H1 (cell line): ENCODE data around the gene CD300C. TPM values are rescaled to one million over a fixed set of nuclear protein-coding genes. Genes with fewer than 3 reads are reported as not detected.

Experiments
- CTCF ChIA-PET: fragments of 300-600 bp; sonication (Branson Sonifier 250); formaldehyde crosslinking; loops from one replicate; lab custom pipeline; 2021; ENCODE audit not compliant: partially characterized antibody; lab: Charles Lee
- POLR2A ChIA-PET: fragments of 300-600 bp; sonication (Branson Sonifier 250); formaldehyde crosslinking; loops from one replicate; lab custom pipeline; 2021; ENCODE audit warnings: inconsistent platforms; ENCODE audit not compliant: partially characterized antibody; lab: Charles Lee
- DNase-seq, 2 experiments: peaks; one replicate each; pipeline versions ENCODE4 v3.0.0 to v3.0.0-alpha.2; 2010 to 2022; ENCODE audit warnings: low spot score in 2 of 2, low read depth in 1 of 2, mixed read lengths in 1 of 2
- FAIRE-seq: peaks from 2 replicates; lab custom pipeline; 2011; peaks lifted over from hg19 to GRCh38; lab: Jason Lieb, UNC
- H2AFZ ChIP-seq: 2 replicates; pipeline ENCODE4 v1.8.1; 2012; ENCODE audit warnings: low read length, inconsistent platforms
- H2AK5ac ChIP-seq: 2 replicates; pipeline ENCODE4 v1.6.1; 2013; ENCODE audit warnings: low read depth, low read length
- H2BK120ac ChIP-seq: replicated peaks from 2 replicates; pipeline ENCODE3; 2013; ENCODE audit warnings: low read depth, low read length, inconsistent platforms
- H2BK12ac ChIP-seq: 2 replicates; pipeline ENCODE4 v1.6.1; 2013; ENCODE audit warnings: low read depth, low read length
- H2BK15ac ChIP-seq: 2 replicates; pipeline ENCODE4 v1.6.1; 2013; ENCODE audit warnings: low read length
- H2BK20ac ChIP-seq: 2 replicates; pipeline ENCODE4 v1.6.1; 2013; ENCODE audit warnings: low read length
- H2BK5ac ChIP-seq: 2 replicates; pipeline ENCODE4 v1.6.1; 2013; ENCODE audit warnings: low read depth, low read length
- H3K14ac ChIP-seq: 2 replicates; pipeline ENCODE4 v1.6.1; 2013; ENCODE audit warnings: inconsistent platforms; ENCODE audit not compliant: insufficient read length
- H3K18ac ChIP-seq: 2 replicates; pipeline ENCODE4 v1.6.1; 2013; ENCODE audit warnings: low read length; ENCODE audit errors: extremely low read depth
- H3K23ac ChIP-seq: 2 replicates; pipeline ENCODE4 v1.6.1; 2013; ENCODE audit warnings: inconsistent platforms; ENCODE audit not compliant: insufficient read length
- H3K23me2 ChIP-seq: 2 replicates; pipeline ENCODE4 v1.6.1; 2013; ENCODE audit warnings: low read depth, low read length
- H3K27ac ChIP-seq: 2 replicates; pipeline ENCODE4 v1.6.1; 2011; ENCODE audit warnings: low read depth, low read length, inconsistent platforms
- H3K27me3 ChIP-seq, 4 experiments: replicated peaks in 1 of 4; 1 replicate in 1 of 4; 2 replicates in 3 of 4; pipeline versions ENCODE4 v1.6.1 to v1.8.1; 2011 to 2013; ENCODE audit warnings: low read length in 3 of 4, mild to moderate bottlenecking in 3 of 4, inconsistent platforms in 2 of 4, mixed read lengths in 2 of 4, moderate library complexity in 1 of 4; ENCODE audit not compliant: control insufficient read depth in 3 of 4, insufficient read depth in 3 of 4; ENCODE audit errors: extremely low read depth in 1 of 4
- H3K36me3 ChIP-seq, 4 experiments: 2 replicates each; pipeline versions ENCODE4 v1.6.1 to v1.8.1; 2011 to 2013; ENCODE audit warnings: mild to moderate bottlenecking in 4 of 4, low read length in 3 of 4, moderate library complexity in 2 of 4, control low read depth in 1 of 4, inconsistent platforms in 1 of 4; ENCODE audit not compliant: insufficient read depth in 4 of 4, control insufficient read depth in 2 of 4
- H3K4ac ChIP-seq: replicated peaks from 2 replicates; pipeline ENCODE3; 2013; ENCODE audit warnings: low read length, low read depth, mixed read lengths, inconsistent platforms; ENCODE audit not compliant: insufficient read length
- H3K4me1 ChIP-seq, 4 experiments: replicated peaks in 1 of 4; 1 replicate in 1 of 4; 2 replicates in 3 of 4; pipeline versions ENCODE4 v1.6.1 to v1.8.1; 2011 to 2013; ENCODE audit warnings: low read length in 3 of 4, inconsistent platforms in 2 of 4, mixed read lengths in 1 of 4; ENCODE audit not compliant: insufficient read depth in 4 of 4, control insufficient read depth in 3 of 4
- H3K4me2 ChIP-seq, 2 experiments: 2 replicates each; pipeline versions ENCODE4 v1.6.1 to v1.8.1; 2011 to 2013; ENCODE audit warnings: low read depth in 2 of 2, low read length in 2 of 2, control low read depth in 1 of 2, inconsistent platforms in 1 of 2, mild to moderate bottlenecking in 1 of 2; ENCODE audit not compliant: insufficient read depth in 1 of 2
- H3K4me3 ChIP-seq, 4 experiments: fragments of 200-600, 300-600 bp in 1 of 4; sonication (generic), shearing (Covaris generic), sonication (Bioruptor Twin) in 1 of 4; 2 replicates each; pipeline versions ENCODE4 v1.5.1 to v1.8.1; 2011 to 2016; ENCODE audit warnings: low read length in 4 of 4, low read depth in 3 of 4, control low read depth in 2 of 4, inconsistent platforms in 2 of 4, mild to moderate bottlenecking in 2 of 4, mixed read lengths in 1 of 4, moderate library complexity in 1 of 4; ENCODE audit not compliant: insufficient read depth in 2 of 4; ENCODE audit errors: extremely low read depth in 1 of 4
- H3K56ac ChIP-seq: replicated peaks from 2 replicates; pipeline ENCODE3; 2013; ENCODE audit warnings: low read depth, mild to moderate bottlenecking, mixed read lengths, low read length, inconsistent platforms; ENCODE audit not compliant: insufficient read length
- H3K79me1 ChIP-seq: 2 replicates; pipeline ENCODE4 v1.6.1; 2013; ENCODE audit warnings: low read depth, low read length, control low read depth
- H3K79me2 ChIP-seq, 2 experiments: 2 replicates each; pipeline versions ENCODE4 v1.6.1 to v1.8.1; 2012 to 2013; ENCODE audit warnings: low read length in 2 of 2, mild to moderate bottlenecking in 2 of 2, inconsistent platforms in 1 of 2; ENCODE audit not compliant: insufficient read depth in 2 of 2, control insufficient read depth in 1 of 2
- H3K9ac ChIP-seq, 4 experiments: replicated peaks in 1 of 4; 1 replicate in 1 of 4; 2 replicates in 3 of 4; pipeline versions ENCODE4 v1.6.1 to v1.8.1; 2011 to 2013; ENCODE audit warnings: low read depth in 3 of 4, low read length in 3 of 4, control low read depth in 2 of 4, mild to moderate bottlenecking in 2 of 4, moderate library complexity in 2 of 4, inconsistent platforms in 1 of 4; ENCODE audit errors: extremely low read depth in 1 of 4
- H3K9me3 ChIP-seq, 2 experiments: 2 replicates each; pipeline versions ENCODE4 v1.6.1 to v1.8.1; 2012 to 2013; ENCODE audit warnings: mild to moderate bottlenecking in 2 of 2, moderate library complexity in 2 of 2, control low read depth in 1 of 2, inconsistent platforms in 1 of 2, low read depth in 1 of 2, low read length in 1 of 2, mixed read lengths in 1 of 2; ENCODE audit not compliant: insufficient read depth in 2 of 2
- H4K20me1 ChIP-seq, 2 experiments: replicated peaks in 1 of 2; 2 replicates each; pipeline versions ENCODE3 to v1.8.1; 2011 to 2013; ENCODE audit warnings: inconsistent platforms in 2 of 2, low read length in 2 of 2, mild to moderate bottlenecking in 1 of 2; ENCODE audit not compliant: insufficient read depth in 2 of 2, control insufficient read depth in 1 of 2
- H4K5ac ChIP-seq: 2 replicates; pipeline ENCODE4 v1.6.1; 2013; ENCODE audit warnings: low read length, low read depth, mixed read lengths, inconsistent platforms; ENCODE audit not compliant: insufficient read length
- H4K8ac ChIP-seq: 2 replicates; pipeline ENCODE4 v1.8.0; 2013; ENCODE audit warnings: mild to moderate bottlenecking, moderate library complexity, low read length, inconsistent platforms; ENCODE audit not compliant: insufficient read depth; ENCODE audit errors: extremely low read depth
- H4K91ac ChIP-seq: replicated peaks from 2 replicates; pipeline ENCODE3; 2013; ENCODE audit warnings: low read length, mixed read lengths, inconsistent platforms; ENCODE audit not compliant: insufficient read length
- BRCA1 ChIP-seq: IDR thresholded peaks from 2 replicates; pipeline ENCODE4 v1.6.1; 2012; ENCODE audit warnings: low read depth, low read length, improper control_type of control experiment
- CBX8 ChIP-seq: fragments of 300-800, 300-1000 bp; sonication (generic); IDR thresholded peaks from 2 replicates; pipeline ENCODE4 v1.7.1; 2016; ENCODE audit warnings: low read depth, low read length, borderline replicate concordance
- CHD2 ChIP-seq: IDR thresholded peaks from 2 replicates; pipeline ENCODE4 v1.6.1; 2012; ENCODE audit warnings: low read length, improper control_type of control experiment
- HDAC6 ChIP-seq: IDR thresholded peaks from one replicate; pipeline ENCODE4 v1.7.1; 2012; ENCODE audit warnings: low read depth, mild to moderate bottlenecking, inconsistent platforms, low read length, moderate library complexity
- JUN ChIP-seq: IDR thresholded peaks from 2 replicates; pipeline ENCODE4 v1.6.1; 2011; ENCODE audit warnings: low read depth, mild to moderate bottlenecking, improper control_type of control experiment, low read length
- SIRT6 ChIP-seq: IDR thresholded peaks from one replicate; pipeline ENCODE4 v1.7.1; 2012; ENCODE audit warnings: low read length, inconsistent platforms
- TCF12 ChIP-seq: IDR thresholded peaks from 2 replicates; pipeline ENCODE4 v1.6.1; 2011; ENCODE audit warnings: low read depth, mild to moderate bottlenecking, low read length
- YY1 ChIP-seq: IDR thresholded peaks from 2 replicates; pipeline ENCODE4 v1.6.1; 2011; ENCODE audit warnings: low read depth, mild to moderate bottlenecking, low read length
- WGBS, 2 experiments: shearing (Covaris generic) in 1 of 2; methylation state at CpG; one replicate each; pipeline versions ENCODE4 v1.1.6 to v1.1.7; 2013 to 2015; ENCODE audit warnings: low lambda C conversion rate in 2 of 2, mixed read lengths in 2 of 2, inconsistent platforms in 1 of 2, low coverage in 1 of 2, missing lambda C conversion rate in 1 of 2; ENCODE audit not compliant: insufficient replicate concordance in 2 of 2, insufficient coverage in 1 of 2, insufficient read length in 1 of 2; ENCODE audit errors: extremely low coverage in 1 of 2, missing lambda C conversion rate in 1 of 2; 5-methylcytosine and 5-hydroxymethylcytosine counted together
- polyA plus RNA-seq, 7 experiments: library from polyadenylated mRNA; depleted of rRNA in 3 of 7; stranded (reverse) in 5 of 7; unstranded in 2 of 7; fragments of >200 nt in 5 of 7; fragments of 200-250 nt in 2 of 7; gene quantifications; 1 replicate in 5 of 7; 2 replicates in 1 of 7; 4 replicates in 1 of 7; pipeline versions ENCODE4 v1.2.1 to v1.2.3, GENCODE V29; 2011 to 2013; ENCODE audit warnings: missing spikeins in 2 of 7, mixed read lengths in 2 of 7
- total RNA-seq: library from RNA; stranded (reverse); fragmentation: NEBNext Ultra II Directional; extraction: Animal tissue kit (Norgen Biotek cat#: 25700); gene quantifications from 2 replicates; pipeline ENCODE4 v1.2.1, GENCODE V29; 2021

CD300C gene
- total and polyA plus RNA-seq, 2 of the 8 experiments (the other 6 are each of a cell fraction or from before 2014, with no cell fraction given), result not detected

- no peak overlapping the region for H2BK15ac ChIP-seq
- H4K91ac ChIP-seq, result no peak overlapping the region
- no peak overlapping the region for H3K14ac ChIP-seq
- H3K4me2 ChIP-seq, result no peak overlapping the region
- no peak overlapping the region for H3K4ac ChIP-seq
- no peaks in the 10 kb centered on the region for H3K4me1 ChIP-seq
- no peak overlapping the region for H2AK5ac ChIP-seq
- no peak for DNase-seq
- ChIA-PET POLR2A (interaction anchor here (0.6 kb wide), 1 partner anchor 31 kb away, joined by 3 read pairs; no protein-coding TSS in a partner anchor), CTCF (interaction anchor here (0.6 to 2.9 kb wide), 10 partner anchors 13 to 213 kb away, joined by 3 to 22 read pairs (median 4); partner anchors contain the start of genes BTBD17 and GPR142)
- no peaks in the 10 kb centered on the region for H3K9me3 ChIP-seq
- H3K23me2 ChIP-seq, result no peaks in the 10 kb centered on the region; the same call in 1 of the 2 replicates
- no peaks in the 10 kb centered on the region for H3K79me2 ChIP-seq
- TF ChIP-seq YY1 (no peak), CHD2 (no peak), JUN (no peak), BRCA1 (no peak), HDAC6 (no peak), CBX8 (no peak), SIRT6 (no peak), TCF12 (no peak)
- no peak overlapping the region for H2BK12ac ChIP-seq
- no peaks in the 10 kb centered on the region for H3K27me3 ChIP-seq
- no peak overlapping the region for H3K23ac ChIP-seq
- H4K5ac ChIP-seq, result no peak overlapping the region
- no peak overlapping the region for H2BK20ac ChIP-seq
- H3K79me1 ChIP-seq, result no peaks in the 10 kb centered on the region
- no peak for FAIRE-seq
- no peak overlapping the region for H2AFZ ChIP-seq
- no peak overlapping the region for H3K56ac ChIP-seq
- WGBS, 2 experiments, result 84% methylated on average over 5 of the region's 5 CpGs; no CpG with 5 or more reads in 1 of the 2 experiments
- H3K9ac ChIP-seq, result no peak overlapping the region
- H4K8ac ChIP-seq, result no peak overlapping the region
- H3K4me3 ChIP-seq, result no peak overlapping the region
- no peaks in the 10 kb centered on the region for H3K36me3 ChIP-seq
- no peak overlapping the region for H2BK120ac ChIP-seq
- no peak overlapping the region for H3K18ac ChIP-seq
- H2BK5ac ChIP-seq, result no peak overlapping the region
- H4K20me1 ChIP-seq, result no peaks in the 10 kb centered on the region
- no peak overlapping the region for H3K27ac ChIP-seq
These were observed 48.4 kb downstream of the CD300C start for GRCh38 chr17:74497471-74497870.
